Left ventricle myocardium superior (tissue), 1 donor: ENCODE data around the gene APOBEC3G. TPM values are rescaled to one million over a fixed set of nuclear protein-coding genes. Genes with fewer than 3 reads are reported as not detected.
"Not testable (repeated sequence)": the region's sequence is repeated elsewhere in the genome, so short reads cannot be mapped to it uniquely, and the experiment has no call there.

Source experiments
- ATAC-seq: fragments of 200-7000 bp; cut with Tn5 transposase; one replicate; pipeline ENCODE4 v1.9.1; 2020; ENCODE audit warnings: mild to moderate bottlenecking, moderate library complexity
- DNase-seq: peaks from one replicate; pipeline ENCODE4 v3.0.0-alpha.2; 2020
- intact Hi-C: fragments of 100-400 bp; cut with micrococcal nuclease; formaldehyde crosslinking; loops from one replicate; pipeline ENCODE4 v1.11.0; 2022
- long read RNA-seq: library from polyadenylated mRNA; unstranded; transcript quantifications from one replicate; pipeline ENCODE4 v2.0.0, GENCODE V29; 2021
- total RNA-seq: library from RNA; stranded (reverse); fragmentation: NEBNext Ultra II Directional; extraction: Animal tissue kit (Norgen Biotek cat#: 25700); gene quantifications from one replicate; pipeline ENCODE4 v1.2.1, GENCODE V29; 2021
- donor health status: DM: no; HTN: yes; CAD: no; lungs with severe emphysema.

Gene APOBEC3G
- total RNA-seq, result 3.9 TPM
- long read RNA-seq, partial matches to known transcripts, result 0 of 2 reads
- long read RNA-seq, other reads (novel, unspliced or antisense), result 0 of 2 reads

DNA sequence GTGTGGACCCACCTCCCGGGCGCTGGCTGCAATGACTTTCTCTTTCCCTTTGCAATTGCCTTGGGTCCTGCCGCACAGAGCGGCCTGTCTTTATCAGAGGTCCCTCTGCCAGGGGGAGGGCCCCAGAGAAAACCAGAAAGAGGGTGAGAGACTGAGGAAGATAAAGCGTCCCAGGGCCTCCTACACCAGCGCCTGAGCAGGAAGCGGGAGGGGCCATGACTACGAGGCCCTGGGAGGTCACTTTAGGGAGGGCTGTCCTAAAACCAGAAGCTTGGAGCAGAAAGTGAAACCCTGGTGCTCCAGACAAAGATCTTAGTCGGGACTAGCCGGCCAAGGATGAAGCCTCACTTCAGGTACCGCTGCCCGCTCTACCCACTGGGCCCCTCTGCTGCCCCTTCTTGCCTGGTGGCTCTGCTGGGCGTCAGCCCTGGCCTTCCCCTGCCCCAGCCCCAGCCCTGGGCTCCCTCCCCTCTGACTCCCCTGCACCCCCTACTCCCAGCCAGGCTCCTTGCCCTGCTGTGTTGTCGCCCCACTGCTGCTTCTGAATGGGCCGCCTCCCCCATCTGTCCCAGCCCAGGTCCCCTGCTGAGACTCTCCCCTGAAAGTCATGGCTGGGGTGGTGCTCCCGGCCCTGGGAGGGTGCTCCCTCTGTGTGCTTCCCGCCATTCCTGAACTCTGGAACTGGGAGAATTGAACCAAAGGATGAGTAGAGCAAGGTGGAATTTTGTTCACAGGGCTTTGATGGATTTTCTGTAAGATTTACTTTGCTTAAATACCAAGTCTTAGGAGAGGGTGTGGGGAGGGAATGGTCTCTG is at the start of gene APOBEC3G:
APOBEC3G (plus strand) TSS at position 250 of the 815 bp plus-strand sequence; CDS start at position 337, 87 bp downstream.
- peak; percentile 91 for ATAC-seq
- DNase-seq, result peak; percentile 72
- intact Hi-C loops, result not testable (repeated sequence)

DNA sequence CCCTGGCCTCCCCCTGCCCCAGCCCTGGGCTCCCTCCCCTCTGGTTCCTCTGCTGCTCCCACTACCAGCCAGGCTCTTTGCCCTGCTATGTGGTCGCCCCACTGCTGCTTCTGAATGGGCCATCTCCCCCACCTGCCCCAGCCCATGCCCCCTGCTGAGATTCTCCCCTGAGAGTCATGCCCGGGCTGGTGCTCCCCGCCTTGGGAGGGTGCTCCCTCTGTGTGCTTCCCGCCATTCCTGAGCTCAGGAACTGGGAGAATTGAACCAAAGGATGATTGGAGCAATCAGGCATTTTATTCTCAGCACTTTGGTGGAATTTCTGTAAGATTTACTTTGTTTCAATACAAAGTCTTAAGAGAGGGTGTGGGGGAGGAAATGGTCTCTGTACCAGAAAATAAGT is 49.4 kb upstream of the APOBEC3G start:
- ATAC-seq (no peak), DNase-seq (no peak)
- intact Hi-C loops, result no loop called here

DNA sequence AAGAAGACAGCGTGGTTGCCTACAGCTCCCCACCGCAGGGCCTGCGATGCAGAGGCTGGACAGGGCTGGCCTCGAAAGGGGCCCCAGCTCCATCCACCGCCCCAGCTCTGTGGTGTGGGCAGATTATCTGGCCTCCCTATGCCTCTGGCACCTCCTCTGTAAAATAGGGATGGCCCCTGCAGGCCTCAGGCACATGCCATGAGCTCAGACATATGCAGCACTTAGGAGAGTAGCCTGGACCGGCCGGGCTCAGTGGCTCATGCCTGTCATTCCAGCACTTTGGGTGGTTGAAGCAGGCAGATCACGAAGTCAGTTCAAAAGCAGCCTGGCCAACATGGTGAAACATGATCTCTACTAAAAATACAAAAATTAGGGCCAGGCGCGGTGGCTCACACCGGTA is 48.8 kb upstream of the APOBEC3G start:
- no peak for ATAC-seq
- intact Hi-C loops, result no loop called here
- no peak for DNase-seq

DNA sequence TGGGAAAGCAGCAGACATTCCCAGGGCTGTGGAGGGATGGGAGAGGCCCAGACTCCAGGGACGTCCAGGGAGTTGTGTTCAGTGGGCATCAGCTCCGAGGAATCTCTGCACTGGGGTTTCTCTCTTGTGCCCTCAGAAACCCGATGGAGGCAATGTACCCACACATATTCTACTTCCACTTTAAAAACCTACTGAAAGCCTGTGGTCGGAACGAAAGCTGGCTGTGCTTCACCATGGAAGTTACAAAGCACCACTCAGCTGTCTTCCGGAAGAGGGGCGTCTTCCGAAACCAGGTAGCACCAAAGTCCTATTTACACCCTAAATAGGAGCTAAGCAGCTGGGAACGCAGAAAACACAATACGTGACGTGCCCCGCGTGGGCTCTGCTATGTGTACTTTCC is 47.8 kb upstream of the APOBEC3G start:
- intact Hi-C loops, result no loop called here
- no peak for ATAC-seq

DNA sequence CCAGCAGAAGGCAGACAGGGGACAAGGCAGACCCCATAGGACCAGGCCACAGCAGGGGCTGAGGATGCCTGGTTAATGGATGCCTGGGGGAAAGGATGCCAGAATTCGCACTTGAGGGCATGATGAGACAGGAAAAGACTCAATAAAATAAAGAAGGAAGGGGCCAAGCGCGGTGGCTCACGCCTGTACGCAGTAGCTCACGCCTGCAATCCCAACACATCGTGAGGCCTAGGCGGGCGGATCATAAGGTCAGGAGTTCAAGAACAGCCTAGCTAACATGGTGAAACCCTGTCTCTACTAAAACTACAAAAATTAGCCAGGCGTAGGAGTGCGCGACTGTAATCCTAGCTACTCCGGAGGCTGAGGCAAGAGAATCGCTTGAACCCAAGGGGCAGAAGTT is 46.4 kb upstream of the APOBEC3G start:
- intact Hi-C loops, result no loop called here
- DNase-seq, result no peak
- no peak for ATAC-seq

More for the DNA sequence above, 47.8 kb upstream of the APOBEC3G start:
- no peak for DNase-seq

DNA sequence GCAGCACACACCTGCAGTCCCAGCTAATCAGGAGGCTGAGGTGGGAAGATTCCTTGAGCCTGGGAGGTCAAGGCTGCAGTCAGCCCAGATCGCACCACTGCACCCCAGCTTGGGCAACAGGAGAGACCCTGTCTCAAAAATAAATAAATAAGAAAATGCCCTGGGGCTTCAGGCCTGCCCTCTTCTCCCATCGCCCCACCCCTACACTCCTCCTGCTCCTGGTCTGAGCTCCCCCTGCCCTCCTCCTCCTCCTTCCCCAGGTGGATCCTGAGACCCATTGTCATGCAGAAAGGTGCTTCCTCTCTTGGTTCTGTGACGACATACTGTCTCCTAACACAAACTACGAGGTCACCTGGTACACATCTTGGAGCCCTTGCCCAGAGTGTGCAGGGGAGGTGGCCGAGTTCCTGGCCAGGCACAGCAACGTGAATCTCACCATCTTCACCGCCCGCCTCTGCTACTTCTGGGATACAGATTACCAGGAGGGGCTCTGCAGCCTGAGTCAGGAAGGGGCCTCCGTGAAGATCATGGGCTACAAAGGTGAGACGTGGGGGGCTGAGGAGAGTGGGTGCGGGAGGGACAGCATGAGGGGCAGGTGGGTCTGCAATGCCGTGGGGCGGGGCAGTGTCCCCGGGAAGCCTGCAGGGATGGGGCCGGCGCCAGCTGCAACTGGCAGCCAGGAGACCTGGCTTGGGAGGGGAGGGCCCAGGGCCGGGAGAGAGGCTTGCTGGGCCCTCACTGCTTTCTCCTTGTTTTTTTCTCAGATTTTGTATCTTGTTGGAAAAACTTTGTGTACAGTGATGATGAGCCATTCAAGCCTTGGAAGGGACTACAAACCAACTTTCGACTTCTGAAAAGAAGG is 45.4 kb upstream of the APOBEC3G start:
- ATAC-seq, DNase-seq, intact Hi-C loops: not testable (repeated sequence)

DNA sequence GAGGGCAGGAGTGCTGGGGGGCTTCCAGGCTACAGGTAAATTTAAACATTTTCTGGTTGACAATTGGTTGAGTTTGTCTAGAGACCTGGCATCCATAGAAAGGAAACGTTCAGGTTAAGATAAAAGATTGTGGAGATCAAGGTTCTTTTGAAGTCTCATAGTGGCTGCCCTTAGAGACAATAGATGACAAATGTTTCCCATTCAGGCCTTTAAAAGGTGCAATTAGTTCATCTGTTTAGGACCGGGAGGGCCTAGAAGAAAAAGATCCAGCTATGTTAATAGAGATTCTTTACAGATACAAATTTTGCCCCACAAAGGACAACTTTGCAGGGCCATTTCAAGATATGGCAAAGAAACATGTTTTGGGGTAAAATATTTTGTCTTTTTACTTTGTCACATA is 40.0 kb upstream of the APOBEC3G start:
- intact Hi-C loops, ATAC-seq, DNase-seq: not testable (repeated sequence)

DNA sequence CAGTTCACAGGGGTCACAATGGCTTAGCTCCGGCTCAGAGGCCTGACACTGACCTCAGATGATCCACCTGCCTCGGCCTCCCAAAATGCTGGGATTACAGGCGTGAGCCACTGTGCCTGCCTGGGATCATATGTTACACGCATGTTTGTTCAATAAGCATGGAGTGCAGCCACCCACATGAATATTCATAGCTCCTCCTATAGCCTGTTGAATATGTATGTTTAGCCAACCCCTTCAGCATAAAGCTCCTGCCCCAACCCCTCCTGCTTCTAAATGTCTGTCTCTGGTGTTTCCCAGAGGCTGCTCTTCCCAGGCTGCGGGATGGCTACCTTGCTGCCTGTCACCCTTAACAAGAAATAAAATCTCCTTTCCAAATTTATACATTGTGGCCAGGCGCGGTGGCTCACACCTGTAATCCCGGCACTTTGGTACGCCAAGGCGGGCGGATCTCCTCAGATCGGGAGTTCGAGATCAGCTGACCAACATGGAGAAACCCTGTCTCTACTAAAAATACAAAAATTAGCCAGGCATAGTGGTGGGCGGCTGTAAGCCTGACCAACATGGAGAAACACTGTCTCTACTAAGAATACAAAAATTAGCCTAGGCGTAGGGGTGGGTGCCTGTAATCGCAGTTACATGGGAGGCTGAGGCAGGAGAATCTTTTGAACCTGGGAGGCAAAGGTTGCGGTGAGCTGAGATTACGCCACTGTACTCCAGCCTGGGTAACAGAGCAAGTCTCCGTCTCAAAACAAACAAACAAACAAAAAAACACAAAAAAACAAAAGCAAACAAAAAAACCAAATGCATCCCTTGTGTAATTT is 37.6 kb upstream of the APOBEC3G start:
- no peak for ATAC-seq
- intact Hi-C loops, result no loop called here
- no peak for DNase-seq

DNA sequence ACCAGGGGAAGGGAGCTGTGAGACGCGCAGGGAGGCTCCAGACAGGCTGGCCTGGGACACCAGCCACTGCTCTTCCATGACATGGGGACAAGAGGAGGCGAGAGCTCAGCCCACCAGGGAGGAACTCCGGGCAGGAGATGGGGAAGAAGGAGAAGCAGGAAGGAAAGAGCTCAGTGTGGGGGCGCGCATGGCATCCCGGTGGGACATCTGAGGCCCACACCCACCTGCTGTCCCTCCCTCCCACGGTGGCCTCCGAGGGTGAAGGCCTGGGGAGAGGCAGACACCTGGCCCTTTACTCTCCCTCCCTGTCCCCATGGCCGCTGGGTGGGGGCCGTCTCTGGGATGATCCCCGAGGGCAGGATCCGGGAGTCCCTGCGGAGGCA is 36.9 kb upstream of the APOBEC3G start:
- intact Hi-C loops, DNase-seq: not testable (repeated sequence)
- ATAC-seq, result peak; percentile 13

DNA sequence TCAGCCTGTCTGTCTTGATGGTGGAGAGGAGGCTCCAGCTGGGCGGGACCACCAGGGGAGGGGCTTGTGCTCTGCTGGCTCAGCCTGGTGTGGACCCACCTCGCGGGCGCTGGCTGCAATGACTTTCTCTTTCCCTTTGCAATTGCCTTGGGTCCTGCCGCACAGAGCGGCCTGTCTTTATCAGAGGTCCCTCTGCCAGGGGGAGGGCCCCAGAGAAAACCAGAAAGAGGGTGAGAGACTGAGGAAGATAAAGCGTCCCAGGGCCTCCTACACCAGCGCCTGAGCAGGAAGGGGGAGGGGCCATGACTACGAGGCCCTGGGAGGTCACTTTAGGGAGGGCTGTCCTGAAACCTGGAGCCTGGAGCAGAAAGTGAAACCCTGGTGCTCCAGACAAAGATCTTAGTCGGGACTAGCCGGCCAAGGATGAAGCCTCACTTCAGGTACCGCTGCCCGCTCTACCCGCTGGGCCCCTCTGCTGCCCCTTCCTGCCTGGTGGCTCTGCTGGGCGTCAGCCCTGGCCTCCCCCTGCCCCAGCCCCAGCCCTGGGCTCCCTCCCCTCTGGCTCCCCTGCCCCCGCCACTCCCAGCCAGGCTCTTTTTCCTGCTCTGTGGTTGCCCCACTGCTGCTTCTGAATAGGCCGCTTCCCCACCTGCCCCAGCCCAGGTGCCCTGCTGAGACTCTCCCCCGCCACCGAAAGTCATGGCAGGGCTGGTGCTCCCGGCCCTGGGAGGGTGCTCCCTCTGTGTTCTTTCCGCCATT is 36.4 kb upstream of the APOBEC3G start, which contains the start of gene APOBEC3F:
APOBEC3F (plus strand) TSS at position 327 of the 759 bp plus-strand sequence; CDS start at position 424, 97 bp downstream.
- DNase-seq, result peak; percentile 58
- ATAC-seq, result peak; percentile 95
- intact Hi-C loops, result not testable (repeated sequence)

DNA sequence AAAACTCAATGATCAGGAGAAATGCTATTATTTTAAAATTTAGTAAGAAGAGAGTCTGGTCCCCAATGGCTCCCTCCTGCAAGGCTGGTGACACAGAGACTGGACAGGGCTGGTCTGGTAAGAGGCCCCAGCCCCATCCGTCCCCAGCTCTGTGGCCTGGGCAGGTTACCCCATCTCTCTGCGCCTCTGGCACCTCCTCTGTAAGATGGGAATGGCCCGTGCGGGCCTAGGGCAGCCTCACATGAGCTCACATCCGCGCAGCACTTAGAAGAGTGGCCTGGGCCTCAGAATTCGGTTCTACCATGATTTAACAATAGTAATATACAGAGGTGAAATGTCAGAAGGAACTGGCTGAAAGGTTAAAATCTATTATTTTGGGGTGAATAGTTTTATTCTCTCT is 35.2 kb upstream of the APOBEC3G start:
- no peak for ATAC-seq

DNA sequence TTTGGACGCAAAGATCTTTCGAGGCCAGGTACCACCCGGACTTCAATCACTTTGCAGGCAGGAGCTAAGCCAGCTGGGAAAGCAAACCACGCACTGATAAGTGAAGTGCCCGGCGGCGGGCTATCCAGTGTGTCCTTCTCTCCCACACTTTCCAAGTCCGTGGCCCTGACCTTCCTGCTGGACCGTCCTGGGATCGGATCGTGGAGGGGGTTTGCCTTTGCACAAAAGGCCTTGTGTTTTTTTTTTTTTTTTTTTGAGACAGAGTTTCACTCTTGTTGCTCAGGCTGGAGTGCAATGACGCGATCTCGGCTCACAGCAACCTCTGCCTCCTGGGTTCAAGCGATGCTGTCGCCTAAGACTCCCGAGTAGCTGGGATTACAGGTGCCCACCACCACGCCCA is 34.0 kb upstream of the APOBEC3G start:
- ATAC-seq, DNase-seq, intact Hi-C loops: not testable (repeated sequence)

More for the DNA sequence above, 35.2 kb upstream of the APOBEC3G start:
- intact Hi-C loops, result no loop called here
- no peak for DNase-seq

DNA sequence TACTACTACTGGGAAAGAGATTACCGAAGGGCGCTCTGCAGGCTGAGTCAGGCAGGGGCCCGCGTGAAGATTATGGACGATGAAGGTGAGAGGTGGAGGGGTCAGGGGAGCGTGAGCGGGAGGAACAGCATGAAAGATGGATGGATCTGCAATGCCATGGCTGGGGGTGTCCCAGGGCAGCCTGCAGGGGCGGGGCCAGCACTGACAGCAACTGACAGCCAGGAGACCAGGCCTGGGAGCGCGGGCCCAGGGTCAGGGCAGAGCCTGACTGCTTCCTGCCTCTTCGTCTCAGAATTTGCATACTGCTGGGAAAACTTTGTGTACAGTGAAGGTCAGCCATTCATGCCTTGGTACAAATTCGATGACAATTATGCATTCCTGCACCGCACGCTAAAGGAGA is 31.9 kb upstream of the APOBEC3G start:
- intact Hi-C loops, DNase-seq, ATAC-seq: not testable (repeated sequence)

DNA sequence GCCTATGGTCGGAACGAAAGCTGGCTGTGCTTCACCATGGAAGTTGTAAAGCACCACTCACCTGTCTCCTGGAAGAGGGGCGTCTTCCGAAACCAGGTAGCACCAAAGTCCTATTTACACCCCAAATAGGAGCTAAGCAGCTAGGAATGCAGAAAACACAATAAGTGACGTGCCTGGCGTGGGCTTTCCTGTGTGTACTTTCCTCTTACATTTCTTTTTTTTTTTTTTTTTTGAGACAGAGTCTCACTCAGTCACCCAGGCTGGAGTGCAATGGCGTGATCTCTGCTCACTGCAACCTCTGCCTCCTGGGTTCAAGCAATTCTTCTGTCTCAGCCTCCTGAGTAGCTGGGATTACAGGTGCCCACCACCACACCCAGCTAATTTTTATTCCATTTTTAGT is 27.6 kb upstream of the APOBEC3G start:
- ATAC-seq, intact Hi-C loops, DNase-seq: not testable (repeated sequence)

DNA sequence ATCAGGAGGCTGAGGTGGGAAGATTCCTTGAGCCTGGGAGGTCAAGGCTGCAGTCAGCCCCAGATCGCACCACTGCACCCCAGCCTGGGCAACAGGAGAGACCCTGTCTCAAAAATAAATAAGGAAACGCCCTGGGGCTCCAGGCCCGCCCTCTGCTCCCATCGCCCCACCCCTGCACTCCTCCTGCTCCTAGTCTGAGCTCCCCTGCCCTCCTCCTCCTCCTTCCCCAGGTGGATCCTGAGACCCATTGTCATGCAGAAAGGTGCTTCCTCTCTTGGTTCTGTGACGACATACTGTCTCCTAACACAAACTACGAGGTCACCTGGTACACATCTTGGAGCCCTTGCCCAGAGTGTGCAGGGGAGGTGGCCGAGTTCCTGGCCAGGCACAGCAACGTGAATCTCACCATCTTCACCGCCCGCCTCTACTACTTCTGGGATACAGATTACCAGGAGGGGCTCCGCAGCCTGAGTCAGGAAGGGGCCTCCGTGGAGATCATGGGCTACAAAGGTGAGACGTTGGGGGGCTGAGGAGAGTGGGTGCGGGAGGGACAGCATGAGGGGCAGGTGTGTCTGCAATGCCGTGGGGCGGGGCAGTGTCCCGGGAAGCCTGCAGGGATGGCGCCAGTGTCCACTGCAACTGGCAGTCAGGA is 25.1 kb upstream of the APOBEC3G start:
- intact Hi-C loops, ATAC-seq: not testable (repeated sequence)
- DNase-seq, result peak; percentile 13

DNA sequence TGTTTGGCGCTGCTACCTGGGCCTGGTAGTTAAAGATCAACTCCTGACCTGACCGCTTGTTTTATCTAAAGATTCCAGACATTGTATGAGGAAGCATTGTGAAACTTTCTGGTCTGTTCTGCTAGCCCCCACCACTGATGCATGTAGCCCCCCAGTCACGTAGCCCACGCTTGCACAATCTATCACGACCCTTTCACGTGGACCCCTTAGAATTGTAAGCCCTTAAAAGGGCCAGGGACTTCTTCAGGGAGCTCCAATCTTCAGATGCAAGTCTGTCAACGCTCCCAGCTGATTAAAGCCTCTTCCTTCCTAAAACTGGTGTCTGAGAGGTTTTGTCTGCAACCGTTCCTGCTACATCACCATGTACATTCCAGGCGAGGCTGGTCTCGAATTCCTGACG is 21.4 kb upstream of the APOBEC3G start:
- DNase-seq, result no peak
- intact Hi-C loops, result no loop called here
- ATAC-seq, result no peak

DNA sequence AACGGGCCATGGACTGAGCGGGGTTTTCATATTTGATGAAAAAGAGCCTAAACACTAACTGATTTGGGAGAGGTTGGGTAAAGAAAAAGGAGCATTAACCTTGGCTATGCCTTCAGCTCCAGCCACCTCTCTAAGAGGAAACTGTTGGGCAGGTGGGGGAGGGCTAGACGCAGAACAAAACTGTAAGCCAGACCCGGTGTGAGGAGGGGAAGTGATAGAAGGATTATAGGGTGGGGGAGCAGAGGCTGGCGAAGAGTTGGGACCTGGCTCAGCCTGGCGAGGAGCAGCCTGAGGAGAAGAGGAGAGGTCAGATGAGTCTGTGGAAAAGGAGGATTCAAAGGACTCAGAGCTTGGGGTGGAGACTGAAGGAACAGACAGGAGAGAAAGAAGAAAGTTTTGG is 15.8 kb upstream of the APOBEC3G start:
- DNase-seq, result peak; percentile 3
- ATAC-seq, intact Hi-C loops: not testable (repeated sequence)

DNA sequence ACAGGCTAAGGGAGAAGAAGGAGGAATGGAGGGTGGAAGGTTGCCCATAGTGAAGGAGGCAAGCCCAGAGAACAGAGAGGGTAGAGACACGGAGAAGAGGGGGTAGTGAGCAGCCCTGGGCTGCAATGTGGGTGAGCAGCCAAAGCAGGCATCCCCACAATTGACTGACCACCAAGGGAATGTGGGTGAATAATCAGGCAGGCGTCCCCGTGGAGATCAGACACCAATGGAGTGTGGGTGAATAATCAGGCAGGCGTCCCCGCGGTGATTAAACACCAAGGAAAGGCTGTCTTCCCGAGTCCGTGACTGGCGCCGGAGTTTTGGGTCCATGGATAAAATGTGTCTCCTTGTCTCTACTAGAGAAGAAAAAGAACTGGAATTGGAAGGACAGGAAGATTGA is 15.1 kb upstream of the APOBEC3G start:
- ATAC-seq, intact Hi-C loops: not testable (repeated sequence)
- peak; percentile 7 for DNase-seq
